Tibial nerve (tissue), 3 donors: ENCODE data around the gene ZNF778.

Experiments
- CTCF ChIP-seq, 5 experiments: fragments of 200-600 bp in 3 of 5; fragments of 450-650 bp in 2 of 5; sonication (generic) in 3 of 5; IDR thresholded peaks; one replicate each; pipeline ENCODE4 v1.5.1; 2016 to 2019; ENCODE audit warnings: antibody characterized with exemption in 5 of 5, mild to moderate bottlenecking in 3 of 5, moderate library complexity in 2 of 5
- POLR2A ChIP-seq, 2 donors: fragments of 450-650 bp; IDR thresholded peaks; one replicate each; pipeline ENCODE4 v1.6.1; 2017; ENCODE audit warnings: antibody characterized with exemption in 2 of 2, mild to moderate bottlenecking in 2 of 2, moderate library complexity in 2 of 2

GRCh38 chr16:89175280-89176146 is 42.0 kb upstream of the ZNF778 start:
- TF ChIP-seq CTCF (IDR thresholded peaks at IDR 0.05) (no peak), POLR2A (IDR thresholded peaks at IDR 0.05) (no peak)
